Effector CD8-positive, alpha-beta T cell (primary cell): Measurements from ENCODE around the gene DNAH17.

Experiments
- DNase-seq: peaks from one replicate; lab custom pipeline; 2025; lab: John Stamatoyannopoulos, UW

The DNAH17 gene

GRCh38 chr17:78605886-78606285 is 28.7 kb upstream of the DNAH17 start:
- DNase-seq = no peak

GRCh38 chr17:78605429-78605828 is 28.2 kb upstream of the DNAH17 start:
- DNase-seq = no peak

- DNase-seq = no peak
These were observed 25.1 kb upstream of the DNAH17 start for GRCh38 chr17:78602246-78602645.

GRCh38 chr17:78601577-78602190 is 24.5 kb upstream of the DNAH17 start:
- no peak for DNase-seq

- no peak for DNase-seq
These were observed 23.1 kb upstream of the DNAH17 start for GRCh38 chr17:78600181-78600721.

GRCh38 chr17:78599419-78599818 is 22.2 kb upstream of the DNAH17 start:
- no peak for DNase-seq

- no peak for DNase-seq
These were observed 20.8 kb upstream of the DNAH17 start for GRCh38 chr17:78598013-78598471.

- DNase-seq = no peak
These were observed 19.9 kb upstream of the DNAH17 start for GRCh38 chr17:78596871-78597764.

GRCh38 chr17:78595135-78595810 is 18.1 kb upstream of the DNAH17 start:
- no peak for DNase-seq

- DNase-seq = no peak
These were observed 15.8 kb upstream of the DNAH17 start for GRCh38 chr17:78592991-78593329.

GRCh38 chr17:78591263-78591671 is 14.1 kb upstream of the DNAH17 start:
- DNase-seq = no peak

- DNase-seq = no peak
These were observed 12.7 kb upstream of the DNAH17 start for GRCh38 chr17:78589885-78590284.

GRCh38 chr17:78589031-78589675 is 12.0 kb upstream of the DNAH17 start:
- no peak for DNase-seq

- no peak for DNase-seq
These were observed 11.2 kb upstream of the DNAH17 start for GRCh38 chr17:78588258-78589030.

- no peak for DNase-seq
These were observed 7.9 kb upstream of the DNAH17 start for GRCh38 chr17:78585006-78585630.

- DNase-seq = no peak
These were observed 5.9 kb upstream of the DNAH17 start for GRCh38 chr17:78583091-78583490.

- no peak for DNase-seq
These were observed 4.1 kb upstream of the DNAH17 start for GRCh38 chr17:78581304-78581703.

- no peak for DNase-seq
These were observed 3.1 kb upstream of the DNAH17 start for GRCh38 chr17:78580277-78580804.

- no peak for DNase-seq
These were observed 645 bp downstream of the DNAH17 start for GRCh38 chr17:78576389-78577112.

GRCh38 chr17:78575899-78576298 is 1.3 kb downstream of the DNAH17 start:
- no peak for DNase-seq
